Measurements from ENCODE around the gene NOL7. TPM values are rescaled to one million over a fixed set of nuclear protein-coding genes. Genes with fewer than 3 reads are reported as not detected.

The NOL7 gene
- total RNA-seq, 1 donor from 2014 or later = 53.8 TPM

DNA sequence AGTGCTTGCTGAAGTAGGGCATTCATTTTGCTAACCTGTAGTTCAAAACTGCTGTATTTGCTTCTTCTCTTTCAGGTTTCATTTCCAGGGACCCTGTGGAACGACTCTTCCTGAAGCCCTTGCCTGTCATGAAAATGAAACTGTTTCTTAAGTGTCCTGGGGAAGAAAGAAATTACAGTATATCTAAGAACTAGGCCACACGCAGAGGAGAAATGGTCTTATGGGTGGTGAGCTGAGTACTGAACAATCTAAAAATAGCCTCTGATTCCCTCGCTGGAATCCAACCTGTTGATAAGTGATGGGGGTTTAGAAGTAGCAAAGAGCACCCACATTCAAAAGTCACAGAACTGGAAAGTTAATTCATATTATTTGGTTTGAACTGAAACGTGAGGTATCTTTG is 3.4 kb upstream of the NOL7 start:
- no peak for TF ChIP-seq CTCF (conservative IDR thresholded peaks at IDR 0.05)
- H3K36me3 Mint-ChIP-seq = peaks cover 9% of the 10 kb centered on the region
- H3K27me3 Mint-ChIP-seq = no peaks in the 10 kb centered on the region

DNA sequence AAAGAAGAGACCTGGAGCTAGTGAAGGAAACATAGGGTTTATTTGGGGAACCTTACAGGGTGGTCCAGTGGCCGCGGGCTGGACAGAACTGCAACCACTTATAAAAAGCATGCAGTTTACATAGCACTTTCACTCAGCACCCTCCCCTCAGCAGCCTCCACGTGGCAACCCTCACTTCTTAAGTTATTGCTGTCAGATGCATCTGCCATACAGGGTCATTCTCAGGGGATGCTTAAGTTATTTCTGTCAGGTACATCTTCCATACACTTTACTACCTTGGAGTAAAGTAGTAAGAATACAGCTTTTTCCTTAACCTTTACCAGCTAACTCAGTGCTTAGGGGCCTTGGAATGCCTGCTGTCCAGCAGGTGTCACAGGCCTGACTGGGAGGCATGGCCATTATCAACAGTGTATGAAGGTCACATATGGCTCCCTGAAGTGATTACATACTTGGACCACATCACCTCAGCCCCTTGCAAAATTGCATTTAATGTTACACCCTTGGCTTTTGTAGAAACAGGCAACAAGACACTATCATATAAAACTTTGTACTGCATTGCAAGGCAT is 2.0 kb upstream of the NOL7 start:
- Mint-ChIP-seq H3K4me3 (peak overlapping the region; percentile 97), H3K4me1 (ENCODE audit: unreplicated experiment) (peaks cover 37% of the 10 kb centered on the region), H3K27me3 (no peaks in the 10 kb centered on the region), H3K36me3 (peaks cover 11% of the 10 kb centered on the region), H3K27ac (no peak overlapping the region), H3K9me3 (no peaks in the 10 kb centered on the region)
- TF ChIP-seq CTCF (conservative IDR thresholded peaks at IDR 0.05) = no peak
- DNase-seq (ENCODE audit: extremely low spot score, unreplicated experiment) = no peak

More for the DNA sequence above, 3.4 kb upstream of the NOL7 start:
- Mint-ChIP-seq H3K4me1 (ENCODE audit: unreplicated experiment) (peaks cover 30% of the 10 kb centered on the region), H3K9me3 (no peaks in the 10 kb centered on the region), H3K27ac (peak overlapping the region; percentile 13), H3K4me3 (no peak overlapping the region)
- no peak for DNase-seq (ENCODE audit: extremely low spot score, unreplicated experiment)

DNA sequence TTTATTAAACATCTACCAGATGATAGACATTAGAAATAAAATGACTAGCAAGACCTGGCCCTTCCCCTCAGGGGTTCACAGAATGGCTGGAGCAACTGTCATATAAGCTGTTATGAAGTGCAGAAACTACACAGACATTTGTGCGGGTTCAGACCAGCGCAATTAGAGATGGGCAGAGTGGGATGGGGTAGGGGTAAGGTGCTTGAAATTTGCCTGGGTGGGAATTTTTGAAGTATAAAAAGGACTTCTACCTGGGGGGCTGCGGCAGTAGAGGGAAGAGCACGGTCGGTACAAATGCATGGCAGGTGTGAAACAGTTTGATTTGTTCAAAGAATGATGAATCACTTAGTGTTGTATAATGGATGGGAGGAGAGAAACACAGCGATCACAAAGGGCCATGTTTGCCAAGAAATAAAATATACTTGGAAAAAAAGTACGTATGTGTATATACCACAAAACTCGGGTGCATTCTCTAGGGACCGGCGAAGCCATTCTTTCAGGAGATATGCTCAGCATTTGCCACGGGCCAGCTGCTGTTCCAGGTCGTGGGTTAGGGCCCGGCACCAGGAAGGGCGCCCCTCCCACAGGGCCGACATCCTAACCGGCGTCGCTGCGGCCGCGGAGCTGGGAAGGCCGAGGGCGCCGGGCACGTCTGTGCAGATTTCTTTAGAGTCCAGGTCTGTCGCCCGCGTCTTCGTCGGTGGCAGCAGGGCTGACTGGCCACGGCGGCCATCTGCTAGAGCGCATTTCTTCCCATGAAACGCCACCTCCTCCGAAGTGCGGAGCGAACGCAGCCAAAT is 809 bp upstream of the NOL7 start:
- Mint-ChIP-seq H3K27me3 (no peaks in the 10 kb centered on the region), H3K36me3 (peaks cover 15% of the 10 kb centered on the region), H3K4me3 (peak overlapping the region; percentile 97), H3K9me3 (no peaks in the 10 kb centered on the region), H3K4me1 (ENCODE audit: unreplicated experiment) (peaks cover 37% of the 10 kb centered on the region), H3K27ac (peak overlapping the region; percentile 96)
- no peak for TF ChIP-seq CTCF (conservative IDR thresholded peaks at IDR 0.05)
- DNase-seq (ENCODE audit: extremely low spot score, unreplicated experiment) = peak; percentile 77

DNA sequence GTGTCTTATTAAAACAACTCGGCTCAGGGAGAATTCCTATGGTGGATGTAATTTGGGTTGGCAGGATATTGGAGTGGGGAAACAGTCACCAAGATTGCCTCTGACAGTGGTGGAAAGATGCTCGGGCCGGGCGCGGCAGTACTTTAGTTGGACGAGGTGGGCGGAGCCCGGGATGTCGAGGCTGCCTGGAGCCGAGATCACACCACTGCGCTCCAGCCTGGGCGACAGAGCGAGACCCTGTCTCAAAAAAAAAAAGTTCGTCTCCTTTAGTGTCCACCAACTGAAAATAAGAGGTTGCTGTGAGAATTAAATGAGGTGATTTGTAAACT is 621 bp downstream of the NOL7 start:
- peak overlapping the region; percentile 96 for H3K27ac Mint-ChIP-seq
- H3K36me3 Mint-ChIP-seq = peaks cover 15% of the 10 kb centered on the region
- DNase-seq (ENCODE audit: extremely low spot score, unreplicated experiment) = no peak
- H3K9me3 Mint-ChIP-seq = no peaks in the 10 kb centered on the region
- no peaks in the 10 kb centered on the region for H3K27me3 Mint-ChIP-seq
- H3K4me3 Mint-ChIP-seq = peak overlapping the region; percentile 97
- no peak for TF ChIP-seq CTCF (conservative IDR thresholded peaks at IDR 0.05)
- peaks cover 37% of the 10 kb centered on the region for H3K4me1 Mint-ChIP-seq (ENCODE audit: unreplicated experiment)

DNA sequence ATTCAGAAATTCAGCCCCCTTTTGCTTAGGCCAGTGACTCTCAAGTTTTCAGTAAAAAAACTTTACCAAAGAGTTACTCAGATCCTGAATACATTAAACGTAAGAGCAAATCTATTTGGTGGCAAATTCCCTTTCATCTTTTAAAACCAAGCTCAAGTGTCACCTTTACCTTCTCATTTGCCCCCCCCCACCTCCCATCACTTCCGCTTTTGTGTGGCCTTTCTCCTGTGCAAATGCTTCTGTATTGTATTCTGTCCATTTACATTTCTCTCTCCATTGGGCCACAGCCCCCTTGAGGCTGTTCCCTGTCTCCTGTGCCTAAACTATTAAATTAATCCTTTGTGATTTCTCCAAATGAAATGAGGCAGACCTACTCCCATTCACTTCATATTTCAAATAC is 1.9 kb downstream of the NOL7 start:
- H3K4me3 Mint-ChIP-seq = peak overlapping the region; percentile 97
- no peaks in the 10 kb centered on the region for H3K9me3 Mint-ChIP-seq
- H3K27ac Mint-ChIP-seq = peak overlapping the region; percentile 68
- H3K36me3 Mint-ChIP-seq = peaks cover 20% of the 10 kb centered on the region
- H3K27me3 Mint-ChIP-seq = no peaks in the 10 kb centered on the region
- H3K4me1 Mint-ChIP-seq (ENCODE audit: unreplicated experiment) = peaks cover 33% of the 10 kb centered on the region
- no peak for DNase-seq (ENCODE audit: extremely low spot score, unreplicated experiment)
- TF ChIP-seq CTCF (conservative IDR thresholded peaks at IDR 0.05) = no peak

Data from type B pancreatic cell (in vitro differentiated cells).